ENCODE data around the gene ITGA3. TPM values are rescaled to one million over a fixed set of nuclear protein-coding genes. Genes with fewer than 3 reads are reported as not detected.

ITGA3 gene
- total RNA-seq, 1 donor = 266 TPM

- H3K4me3 ChIP-seq (ENCODE audit: low read depth, low read length) = no peak overlapping the region
- TF ChIP-seq CTCF (IDR thresholded peaks at IDR 0.05; ENCODE audit: insufficient read depth, low read depth, low read length) = no peak
- DNase-seq (ENCODE audit: low read depth) = peak; percentile 50
These were observed 67.9 kb downstream of the ITGA3 start for GRCh38 chr17:50123649-50124349.

GRCh38 chr17:50125420-50125997 lies 69.6 kb downstream of the ITGA3 start:
- H3K4me3 ChIP-seq (ENCODE audit: low read depth, low read length) = no peak overlapping the region
- no peak for TF ChIP-seq CTCF (IDR thresholded peaks at IDR 0.05; ENCODE audit: insufficient read depth, low read depth, low read length)
- no peak for DNase-seq (ENCODE audit: low read depth)

- TF ChIP-seq CTCF (IDR thresholded peaks at IDR 0.05; ENCODE audit: insufficient read depth, low read depth, low read length) = no peak
- DNase-seq (ENCODE audit: low read depth) = peak; percentile 55
- H3K4me3 ChIP-seq (ENCODE audit: low read depth, low read length) = no peak overlapping the region
These were observed 71.9 kb downstream of the ITGA3 start for GRCh38 chr17:50127697-50128361.

GRCh38 chr17:50128441-50129352 lies 72.8 kb downstream of the ITGA3 start:
- TF ChIP-seq CTCF (IDR thresholded peaks at IDR 0.05; ENCODE audit: insufficient read depth, low read depth, low read length) = no peak
- peak overlapping the region; percentile 49 for H3K4me3 ChIP-seq (ENCODE audit: low read depth, low read length)
- no peak for DNase-seq (ENCODE audit: low read depth)

GRCh38 chr17:50129353-50129727 lies 73.4 kb downstream of the ITGA3 start:
- H3K4me3 ChIP-seq (ENCODE audit: low read depth, low read length) = peak overlapping the region; percentile 49
- no peak for TF ChIP-seq CTCF (IDR thresholded peaks at IDR 0.05; ENCODE audit: insufficient read depth, low read depth, low read length)
- no peak for DNase-seq (ENCODE audit: low read depth)

GRCh38 chr17:50129728-50130558 lies 74.0 kb downstream of the ITGA3 start, which contains the start of gene SAMD14:
TSS of gene SAMD14 (minus strand) at chr17:50130160. CDS start at chr17:50124959, 5,201 bp downstream.
- no peak for TF ChIP-seq CTCF (IDR thresholded peaks at IDR 0.05; ENCODE audit: insufficient read depth, low read depth, low read length)
- DNase-seq (ENCODE audit: low read depth) = no peak
- peak within 1 kb of the TSS; percentile 49 for H3K4me3 ChIP-seq (ENCODE audit: low read depth, low read length)
